ENCODE results near the gene WARS2.

- TF ChIP-seq, protein P1, sequence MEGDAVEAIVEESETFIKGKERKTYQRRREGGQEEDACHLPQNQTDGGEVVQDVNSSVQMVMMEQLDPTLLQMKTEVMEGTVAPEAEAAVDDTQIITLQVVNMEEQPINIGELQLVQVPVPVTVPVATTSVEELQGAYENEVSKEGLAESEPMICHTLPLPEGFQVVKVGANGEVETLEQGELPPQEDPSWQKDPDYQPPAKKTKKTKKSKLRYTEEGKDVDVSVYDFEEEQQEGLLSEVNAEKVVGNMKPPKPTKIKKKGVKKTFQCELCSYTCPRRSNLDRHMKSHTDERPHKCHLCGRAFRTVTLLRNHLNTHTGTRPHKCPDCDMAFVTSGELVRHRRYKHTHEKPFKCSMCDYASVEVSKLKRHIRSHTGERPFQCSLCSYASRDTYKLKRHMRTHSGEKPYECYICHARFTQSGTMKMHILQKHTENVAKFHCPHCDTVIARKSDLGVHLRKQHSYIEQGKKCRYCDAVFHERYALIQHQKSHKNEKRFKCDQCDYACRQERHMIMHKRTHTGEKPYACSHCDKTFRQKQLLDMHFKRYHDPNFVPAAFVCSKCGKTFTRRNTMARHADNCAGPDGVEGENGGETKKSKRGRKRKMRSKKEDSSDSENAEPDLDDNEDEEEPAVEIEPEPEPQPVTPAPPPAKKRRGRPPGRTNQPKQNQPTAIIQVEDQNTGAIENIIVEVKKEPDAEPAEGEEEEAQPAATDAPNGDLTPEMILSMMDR (conservative IDR thresholded peaks at IDR 0.05), result no peak
- no peak for TF ChIP-seq EZH2 (IDR thresholded peaks at IDR 0.05; ENCODE audit: low read depth)
Measured at GRCh38 chr1:118990513-118991152, 149.8 kb downstream of the WARS2 start.

Data from PC-9 (cell line).